HG03135 (cell line): ENCODE results near the gene TAAR2.
"Not testable (repeated sequence)": the region's sequence is repeated elsewhere in the genome, so short reads cannot be mapped to it uniquely, and the experiment has no call there.

Source experiments
- ATAC-seq: cut with Tn5 transposase; IDR thresholded peaks from one replicate; pipeline ENCODE4 v1.9.1; 2021; ENCODE audit warnings: mild to moderate bottlenecking, moderate library complexity; ENCODE audit not compliant: unreplicated experiment

TAAR2 gene

GRCh38 chr6:132614554-132614953 is 9.5 kb downstream of the TAAR2 start:
- ATAC-seq = peak; percentile 61

DNA sequence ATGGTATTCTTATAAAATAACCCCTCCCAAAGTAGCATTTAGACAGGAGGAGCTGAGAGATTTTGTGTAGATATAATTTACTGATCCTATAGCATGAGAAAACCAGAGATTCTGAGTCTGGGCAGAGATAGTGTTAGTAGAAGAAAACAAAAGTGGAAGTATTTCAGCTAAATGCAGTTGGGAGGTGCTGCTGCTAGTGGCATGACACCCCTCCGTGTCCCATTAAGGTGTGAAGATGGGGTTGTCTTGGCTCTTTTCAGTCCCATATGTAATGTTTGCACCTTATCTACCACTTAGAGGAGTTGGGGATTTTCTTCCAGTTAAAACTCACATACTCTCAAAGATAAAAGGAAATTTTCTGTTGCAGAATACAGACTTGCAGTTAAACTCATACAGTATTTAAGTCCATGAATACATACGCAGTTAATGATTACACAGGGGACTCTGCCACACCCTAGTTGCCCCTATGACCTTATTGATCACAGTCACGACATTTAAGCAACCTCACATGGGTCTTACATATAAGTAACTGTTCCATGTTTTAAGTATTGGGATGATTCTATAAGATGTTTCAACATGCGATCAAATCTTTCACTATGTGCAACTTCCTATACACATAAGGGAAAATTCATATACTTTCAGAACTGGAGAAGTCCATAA is 11.5 kb downstream of the TAAR2 start:
- ATAC-seq = no peak

DNA sequence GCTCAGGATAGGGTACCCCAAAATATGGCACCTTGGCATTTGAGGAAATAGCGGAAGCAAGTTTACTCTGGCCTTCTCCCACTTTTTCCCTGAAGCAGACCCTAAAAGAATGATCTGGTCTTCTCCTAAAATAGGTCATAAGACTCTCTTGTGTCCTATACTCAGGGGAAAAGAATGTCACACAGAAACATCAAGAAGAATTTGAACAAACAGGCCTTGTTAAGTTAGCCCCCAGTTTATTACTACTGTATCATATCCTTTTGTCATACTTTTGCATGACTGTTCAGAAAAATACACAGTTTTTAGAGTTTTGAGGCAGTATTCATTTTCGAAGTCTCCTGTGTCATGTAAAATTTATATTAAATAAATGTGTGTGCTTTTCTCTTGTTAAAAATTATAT is 12.5 kb downstream of the TAAR2 start:
- ATAC-seq = no peak

DNA sequence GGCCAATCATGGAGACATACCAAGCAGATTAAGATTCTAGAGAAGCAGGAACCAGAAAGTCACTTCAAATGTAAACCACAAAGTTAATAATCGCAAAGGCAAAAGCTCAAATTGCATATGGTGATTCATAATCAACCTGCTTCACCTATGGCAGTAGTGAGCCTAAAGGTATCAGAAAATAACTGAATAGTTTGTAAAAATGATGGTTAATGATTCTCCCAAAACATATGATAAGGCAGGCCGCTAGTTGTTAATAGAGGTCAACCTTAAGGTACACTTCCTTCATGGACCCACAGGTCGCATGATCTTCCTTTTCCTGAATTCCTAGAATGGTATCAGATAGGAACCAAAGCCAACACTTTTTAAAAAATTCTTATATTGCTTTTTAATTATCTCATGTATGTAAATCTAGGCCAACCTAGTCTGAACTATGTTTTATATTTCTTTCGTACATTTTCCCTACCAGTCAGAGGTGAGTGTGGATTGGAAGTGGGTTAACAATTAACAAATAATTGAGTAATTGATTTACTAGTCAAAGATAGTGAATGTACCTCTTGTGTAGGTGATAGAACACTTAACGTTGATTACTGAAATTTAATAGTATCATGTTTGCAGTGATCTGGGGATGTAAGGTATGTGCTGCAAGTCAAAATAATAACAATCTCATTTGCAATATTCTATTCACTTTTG is 16.4 kb downstream of the TAAR2 start:
- peak; percentile 90 for ATAC-seq

DNA sequence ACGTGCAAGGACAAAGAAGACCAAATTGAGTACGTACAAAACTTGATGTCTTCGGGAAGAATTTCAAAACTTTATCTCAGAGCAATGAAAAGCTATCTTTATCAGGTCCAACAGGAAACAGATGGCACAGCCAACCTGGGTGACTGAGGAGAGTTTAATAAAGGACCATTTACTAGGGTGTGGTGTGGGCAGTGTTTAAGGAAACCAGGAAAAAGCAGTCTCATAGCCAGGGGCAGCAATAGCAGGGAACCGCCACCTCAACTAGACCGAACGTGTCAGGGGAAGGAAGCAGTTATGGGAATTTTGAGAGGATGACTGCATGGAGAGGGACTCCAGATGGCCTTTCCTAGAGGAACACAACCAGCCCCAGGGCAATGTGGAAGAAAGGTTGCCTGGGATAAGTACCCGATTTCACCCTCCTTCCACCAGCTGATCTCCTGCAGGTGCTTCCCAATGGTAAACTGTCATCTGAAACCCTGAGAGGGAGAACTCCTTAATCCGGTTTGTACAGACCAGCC is 19.4 kb downstream of the TAAR2 start:
- no peak for ATAC-seq

DNA sequence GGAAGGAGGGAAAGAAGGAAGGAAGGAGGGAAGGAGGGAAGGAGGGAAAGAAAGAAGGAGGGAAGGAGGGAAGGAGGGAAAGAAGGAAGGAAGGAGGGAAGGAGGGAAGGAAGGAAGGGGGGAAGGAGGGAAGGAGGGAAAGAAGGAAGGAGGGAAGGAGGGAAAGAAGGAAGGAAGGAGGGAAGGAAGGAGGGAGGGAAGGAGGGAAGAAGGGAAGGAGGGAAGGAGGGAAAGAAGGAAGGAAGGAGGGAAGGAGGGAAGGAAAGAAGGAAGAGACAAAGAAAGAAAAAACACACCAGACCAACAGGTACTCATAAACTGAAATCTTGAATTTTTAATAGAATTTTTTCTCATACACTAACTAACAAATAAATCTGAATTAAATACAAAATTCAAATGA is 23.2 kb downstream of the TAAR2 start:
- not testable (repeated sequence) for ATAC-seq

DNA sequence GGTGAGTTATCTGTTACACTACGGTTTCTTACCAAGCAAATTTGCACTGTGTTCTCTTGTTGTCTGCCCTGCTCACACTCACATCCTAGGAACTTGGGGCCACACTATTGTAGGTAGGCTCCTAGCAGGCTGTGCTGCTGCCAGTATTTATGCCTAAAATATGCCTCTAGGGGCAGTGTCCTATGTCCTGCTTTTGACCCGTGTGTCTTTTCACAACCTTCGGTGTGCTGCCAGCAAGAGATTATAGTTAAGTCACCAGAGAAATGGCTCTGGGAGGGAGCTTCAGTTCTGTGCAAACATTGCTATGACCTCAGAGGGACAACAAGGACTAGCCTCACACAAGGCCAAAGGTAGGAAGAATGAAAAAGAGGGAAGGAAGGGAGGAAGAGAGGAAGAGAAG is 25.6 kb downstream of the TAAR2 start:
- ATAC-seq = peak; percentile 60

- ATAC-seq = no peak
These were observed 27.9 kb downstream of the TAAR2 start for GRCh38 chr6:132596201-132596600.

GRCh38 chr6:132592855-132593254 is 31.2 kb downstream of the TAAR2 start:
- ATAC-seq = no peak

DNA sequence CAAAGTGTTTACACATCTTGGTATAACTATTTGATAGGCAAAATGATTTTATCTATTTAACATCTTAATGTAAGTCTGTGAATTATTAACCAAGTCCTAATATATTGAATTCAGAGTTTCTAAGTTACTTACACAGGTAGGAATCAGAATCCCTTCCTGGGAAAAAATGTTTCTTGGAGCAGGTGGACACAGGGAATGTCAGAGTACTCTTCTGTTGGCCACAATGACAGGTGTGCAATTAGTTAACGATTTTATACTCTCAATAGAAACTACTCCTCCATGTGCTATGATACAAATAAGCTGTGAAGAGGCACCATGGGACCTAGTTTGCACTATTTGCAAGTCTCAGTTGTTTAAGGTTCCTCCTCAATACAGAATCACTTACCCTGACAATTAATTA is 33.7 kb downstream of the TAAR2 start:
- no peak for ATAC-seq

- no peak for ATAC-seq
These were observed 34.6 kb downstream of the TAAR2 start, which contains the start of gene TAAR5 for GRCh38 chr6:132589454-132589853. Gene TAAR5 (minus strand): TSS chr6:132589741. CDS start chr6:132589686, 55 bp downstream.

- ATAC-seq = no peak
These were observed 36.7 kb downstream of the TAAR2 start for GRCh38 chr6:132587424-132587823.

DNA sequence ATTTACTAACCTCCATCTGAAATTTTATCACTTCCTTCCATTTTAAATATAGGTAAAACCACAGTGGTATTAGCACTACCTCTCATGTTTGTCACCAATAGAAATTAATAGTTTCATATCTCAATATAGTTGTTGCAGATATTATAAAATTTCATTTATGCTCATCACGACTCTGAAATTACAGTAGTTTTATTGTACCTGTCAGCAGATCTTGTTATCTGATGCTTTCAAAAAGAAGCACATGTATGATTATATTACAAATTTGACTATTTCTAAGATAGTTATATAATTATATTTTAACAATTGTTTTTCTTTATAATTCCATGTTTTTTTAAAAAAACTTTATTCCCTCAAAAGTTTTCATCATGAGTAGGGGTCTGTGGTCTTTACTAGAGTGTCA is 39.4 kb downstream of the TAAR2 start:
- no peak for ATAC-seq

GRCh38 chr6:132571774-132572173 is 52.3 kb downstream of the TAAR2 start:
- no peak for ATAC-seq

DNA sequence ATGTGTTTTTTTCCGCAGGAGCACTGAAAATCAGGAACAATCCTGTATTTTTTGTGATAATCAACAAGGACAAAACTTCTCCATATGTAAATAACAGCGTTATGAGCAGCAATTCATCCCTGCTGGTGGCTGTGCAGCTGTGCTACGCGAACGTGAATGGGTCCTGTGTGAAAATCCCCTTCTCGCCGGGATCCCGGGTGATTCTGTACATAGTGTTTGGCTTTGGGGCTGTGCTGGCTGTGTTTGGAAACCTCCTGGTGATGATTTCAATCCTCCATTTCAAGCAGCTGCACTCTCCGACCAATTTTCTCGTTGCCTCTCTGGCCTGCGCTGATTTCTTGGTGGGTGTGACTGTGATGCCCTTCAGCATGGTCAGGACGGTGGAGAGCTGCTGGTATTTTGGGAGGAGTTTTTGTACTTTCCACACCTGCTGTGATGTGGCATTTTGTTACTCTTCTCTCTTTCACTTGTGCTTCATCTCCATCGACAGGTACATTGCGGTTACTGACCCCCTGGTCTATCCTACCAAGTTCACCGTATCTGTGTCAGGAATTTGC is 53.8 kb downstream of the TAAR2 start, which contains the start of gene TAAR6:
Gene TAAR6 (plus strand): TSS at position 102 of the 557 bp plus-strand sequence. CDS start 0 bp downstream, at position 102.
- no peak for ATAC-seq

DNA sequence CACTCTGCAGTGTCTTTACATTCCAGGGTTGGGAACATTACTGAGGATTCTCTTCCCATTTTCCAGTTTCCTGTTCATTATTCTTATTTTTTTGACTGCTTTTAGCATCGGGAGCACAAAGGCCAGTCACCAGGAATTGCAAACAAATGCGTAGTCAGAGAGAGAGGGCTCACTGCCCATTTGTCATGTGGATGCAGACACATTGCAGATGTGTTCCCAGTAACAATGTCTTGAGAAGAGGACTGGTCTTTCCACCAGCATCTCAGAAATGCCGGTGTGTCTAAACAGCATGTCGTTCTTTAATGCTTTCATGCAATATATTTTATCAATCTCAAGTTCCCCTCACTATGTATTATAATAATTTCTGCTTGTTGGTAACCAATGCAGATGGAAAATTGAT is 54.9 kb downstream of the TAAR2 start:
- ATAC-seq = no peak

DNA sequence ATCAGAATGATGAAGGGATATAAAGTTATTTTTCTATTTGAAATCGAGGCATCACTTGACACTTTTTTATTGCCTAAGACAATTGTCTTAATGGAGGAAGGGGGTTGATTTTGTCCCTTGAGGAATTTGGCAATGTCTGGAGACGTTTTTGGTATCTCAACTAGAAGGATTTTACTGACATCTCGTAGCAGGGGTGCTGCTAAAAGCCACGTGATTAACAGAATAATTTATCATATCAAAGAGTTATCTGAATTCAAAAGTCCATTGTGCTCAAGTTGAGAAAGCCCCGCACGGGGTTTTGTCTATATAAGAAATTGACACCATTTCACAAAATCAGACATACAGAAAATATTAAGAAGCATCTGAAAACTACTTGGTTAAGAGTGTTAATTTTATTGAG is 55.5 kb downstream of the TAAR2 start:
- ATAC-seq = no peak

DNA sequence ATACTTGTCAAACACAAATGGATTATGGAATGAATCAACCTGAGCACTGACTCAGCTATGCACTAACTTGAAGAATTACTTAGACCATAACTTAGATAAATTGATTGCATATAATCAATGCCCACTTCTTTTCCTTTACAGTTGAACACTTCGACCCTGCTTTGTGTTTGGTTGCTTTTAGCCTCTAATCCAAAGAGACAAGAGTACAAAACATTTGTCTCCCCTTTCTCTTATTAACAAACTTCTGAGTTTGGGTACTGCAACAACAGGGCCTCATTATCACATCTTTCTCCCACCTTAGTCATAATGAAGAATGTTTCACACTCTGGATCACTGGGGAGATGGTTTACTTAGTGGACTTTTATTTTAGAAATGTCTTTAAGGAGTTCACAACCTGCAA is 56.5 kb downstream of the TAAR2 start:
- ATAC-seq = no peak
